Keratinocyte (primary cell): ENCODE data around the gene SCAF8. TPM values are rescaled to one million over a fixed set of nuclear protein-coding genes. Genes with fewer than 3 reads are reported as not detected.

ENCODE experiments used
- DNase-seq: peaks from one replicate; pipeline ENCODE4 v3.0.0-alpha.2; 2011; ENCODE audit warnings: low read depth, missing footprints, low spot score
- FAIRE-seq: peaks from 2 replicates; lab custom pipeline; 2011; peaks lifted over from hg19 to GRCh38; lab: Jason Lieb, UNC
- H2AFZ ChIP-seq: 2 replicates; pipeline ENCODE4 v1.6.0; 2012; ENCODE audit warnings: low read length, control low read depth, inconsistent platforms; ENCODE audit not compliant: control insufficient read depth
- H3K27ac ChIP-seq: 2 replicates; pipeline ENCODE4 v1.5.1; 2011; ENCODE audit warnings: low read length; ENCODE audit not compliant: control insufficient read depth, insufficient read depth
- H3K27me3 ChIP-seq: 3 replicates; pipeline ENCODE4 v1.6.0; 2011; ENCODE audit warnings: low read length; ENCODE audit not compliant: control insufficient read depth, insufficient read depth; ENCODE audit errors: extremely low read depth
- H3K36me3 ChIP-seq, 2 experiments: 2 replicates in 1 of 2; 3 replicates in 1 of 2; pipeline ENCODE4 v1.5.1; 2011; ENCODE audit warnings: low read length in 2 of 2, mild to moderate bottlenecking in 1 of 2; ENCODE audit not compliant: control insufficient read depth in 2 of 2, insufficient read depth in 2 of 2; ENCODE audit errors: extremely low read depth in 1 of 2
- H3K4me1 ChIP-seq: 3 replicates; pipeline ENCODE4 v1.5.1; 2011; ENCODE audit warnings: low read length; ENCODE audit not compliant: control insufficient read depth, insufficient read depth; ENCODE audit errors: extremely low read depth
- H3K4me2 ChIP-seq: 3 replicates; pipeline ENCODE4 v1.6.0; 2011; ENCODE audit warnings: low read depth, low read length; ENCODE audit not compliant: control insufficient read depth, insufficient read depth; ENCODE audit errors: extremely low read depth
- H3K4me3 ChIP-seq, 3 experiments: fragments of 200-600 bp in 1 of 3; sonication (generic) in 1 of 3; 2 replicates in 2 of 3; 3 replicates in 1 of 3; pipeline ENCODE4 v1.5.1; 2011 to 2016; ENCODE audit warnings: low read length in 3 of 3, mild to moderate bottlenecking in 3 of 3, control low read depth in 2 of 3, inconsistent platforms in 1 of 3, low read depth in 1 of 3, mixed read lengths in 1 of 3, mixed run types in 1 of 3, moderate library complexity in 1 of 3; ENCODE audit not compliant: control insufficient read depth in 2 of 3, insufficient read depth in 2 of 3; ENCODE audit errors: extremely low read depth in 1 of 3
- H3K79me2 ChIP-seq: 2 replicates; pipeline ENCODE4 v1.6.0; 2012; ENCODE audit warnings: low read length; ENCODE audit not compliant: control insufficient read depth, insufficient read depth
- H3K9ac ChIP-seq: 3 replicates; pipeline ENCODE4 v1.6.0; 2011; ENCODE audit warnings: low read length; ENCODE audit not compliant: control insufficient read depth, insufficient read depth; ENCODE audit errors: extremely low read depth
- H3K9me1 ChIP-seq: 3 replicates; pipeline ENCODE4 v1.6.0; 2011; ENCODE audit warnings: low read length; ENCODE audit not compliant: control insufficient read depth, insufficient read depth; ENCODE audit errors: extremely low read depth
- H3K9me3 ChIP-seq: 2 replicates; pipeline ENCODE4 v1.5.1; 2012; ENCODE audit warnings: low read depth, low read length; ENCODE audit not compliant: control insufficient read depth
- H4K20me1 ChIP-seq: 3 replicates; pipeline ENCODE4 v1.6.0; 2011; ENCODE audit warnings: low read length; ENCODE audit not compliant: control insufficient read depth, insufficient read depth; ENCODE audit errors: extremely low read depth
- CTCF ChIP-seq, 3 experiments: IDR thresholded peaks in 1 of 3; conservative IDR thresholded peaks in 1 of 3; optimal IDR thresholded peaks in 1 of 3; 2 replicates in 2 of 3; 3 replicates in 1 of 3; pipeline versions ENCODE3 to v1.5.1; 2011; ENCODE audit warnings: low read length in 3 of 3, mild to moderate bottlenecking in 3 of 3, moderate library complexity in 2 of 3, control low read depth in 1 of 3, inconsistent platforms in 1 of 3; ENCODE audit not compliant: insufficient read depth in 2 of 3; ENCODE audit errors: extremely low read depth in 1 of 3
- EZH2 ChIP-seq: IDR thresholded peaks from one replicate; pipeline ENCODE4 v1.6.1; 2012; ENCODE audit warnings: inconsistent platforms, mild to moderate bottlenecking, low read length, moderate library complexity
- dilution Hi-C: fragments of 300-500 bp; cut with MboI; formaldehyde crosslinking; loops from one replicate; pipeline ENCODE4 v1.7.0; 2020; ENCODE audit warnings: low sequenced_read_pairs; ENCODE audit not compliant: extremely low pct_ligation_motif_present
- polyA plus RNA-seq, 5 experiments: library from polyadenylated mRNA; depleted of rRNA in 3 of 5; stranded (reverse) in 3 of 5; stranded (forward) in 1 of 5; unstranded in 1 of 5; fragments of >200 nt; gene quantifications; 1 replicate in 1 of 5; 2 replicates in 3 of 5; 3 replicates in 1 of 5; pipeline versions ENCODE4 v1.2.1 to v1.2.3, GENCODE V29; 2011 to 2012; ENCODE audit warnings: missing spikeins in 2 of 5, low read depth in 1 of 5, low replicate concordance in 1 of 5

SCAF8 gene
- polyA plus RNA-seq, 1 donor (not counting 4 experiments of a cell fraction or from before 2014, with no cell fraction given): 19.1 TPM

GRCh38 chr6:154821638-154822037, 88.4 kb downstream of the SCAF8 start:
- no peak for FAIRE-seq
- dilution Hi-C loops: no loop called here
- H3K79me2 ChIP-seq: peaks cover 2% of the 10 kb centered on the region

GRCh38 chr6:154822947-154823558, 89.8 kb downstream of the SCAF8 start:
- Histone ChIP-seq H4K20me1 (no peaks in the 10 kb centered on the region), H3K79me2 (peaks cover 2% of the 10 kb centered on the region), H3K27me3 (no peaks in the 10 kb centered on the region), H2AFZ (no peak overlapping the region), H3K36me3 (peaks cover 10 to 16% of the 10 kb centered on the region in 2 experiments), H3K27ac (no peak overlapping the region), H3K4me2 (no peak overlapping the region), H3K4me3 (no peak overlapping the region), H3K9ac (no peak overlapping the region), H3K9me1 (no peaks in the 10 kb centered on the region), H3K9me3 (no peaks in the 10 kb centered on the region), H3K4me1 (no peaks in the 10 kb centered on the region)
- dilution Hi-C loops: no loop called here
- FAIRE-seq (no peak), DNase-seq (no peak)
- no peak for TF ChIP-seq EZH2
- TF ChIP-seq CTCF (optimal IDR thresholded peaks at IDR 0.05 in 1 of 3, IDR thresholded peaks at IDR 0.05 in 1 of 3, conservative IDR thresholded peaks at IDR 0.05 in 1 of 3; ENCODE audit: extremely low read depth in 1 of 3, insufficient read depth in 2 of 3, low read length in 3 of 3): no peak

More at GRCh38 chr6:154821638-154822037, 88.4 kb downstream of the SCAF8 start:
- no peak overlapping the region for H3K27ac ChIP-seq
- H3K4me1 ChIP-seq: no peaks in the 10 kb centered on the region
- no peak overlapping the region for H2AFZ ChIP-seq
- no peaks in the 10 kb centered on the region for H3K27me3 ChIP-seq
- H3K4me3 ChIP-seq: no peak overlapping the region
- H4K20me1 ChIP-seq: no peaks in the 10 kb centered on the region
- TF ChIP-seq EZH2: no peak
- TF ChIP-seq CTCF (optimal IDR thresholded peaks at IDR 0.05 in 1 of 3, IDR thresholded peaks at IDR 0.05 in 1 of 3, conservative IDR thresholded peaks at IDR 0.05 in 1 of 3; ENCODE audit: extremely low read depth in 1 of 3, insufficient read depth in 2 of 3, low read length in 3 of 3): no peak
- H3K9ac ChIP-seq: no peak overlapping the region
- no peak for DNase-seq
- no peaks in the 10 kb centered on the region for H3K9me3 ChIP-seq
- no peaks in the 10 kb centered on the region for H3K9me1 ChIP-seq
- no peak overlapping the region for H3K4me2 ChIP-seq
- peaks cover 10 to 15% of the 10 kb centered on the region in 2 experiments for H3K36me3 ChIP-seq
